ENCODE data around the gene IDUA.

GRCh38 chr4:954211-955020, 32.4 kb upstream of the IDUA start:
- no peak for TF ChIP-seq JUNB (IDR thresholded peaks at IDR 0.05)
- no peak for TF ChIP-seq CTCF (IDR thresholded peaks at IDR 0.05 in 2 of 3, conservative IDR thresholded peaks at IDR 0.05 in 1 of 3; ENCODE audit: control insufficient read depth in 2 of 3, extremely low read depth in 1 of 3, insufficient read depth in 1 of 3, low read depth in 3 of 3, low read length in 3 of 3)
- no peak for TF ChIP-seq ATF3 (IDR thresholded peaks at IDR 0.05; ENCODE audit: borderline replicate concordance, extremely low read depth, low read depth, low read length)
- TF ChIP-seq SP1 (IDR thresholded peaks at IDR 0.05; ENCODE audit: low read depth, low read length): no peak
- no peak for TF ChIP-seq SRF (IDR thresholded peaks at IDR 0.05; ENCODE audit: low read depth in 2 of 2, low read length in 2 of 2)
- no peak for TF ChIP-seq BCL11A (IDR thresholded peaks at IDR 0.05; ENCODE audit: low read depth, low read length)
- no peak for TF ChIP-seq USF1 (IDR thresholded peaks at IDR 0.05; ENCODE audit: borderline replicate concordance, extremely low read length, insufficient read depth, low read depth, low read length)
- TF ChIP-seq CHD2 (IDR thresholded peaks at IDR 0.05; ENCODE audit: borderline replicate concordance, low read depth, low read length): no peak
- TF ChIP-seq RELB (IDR thresholded peaks at IDR 0.05; ENCODE audit: low read depth): no peak

Data from GM12878 (cell line).